WTC11 (cell line): Measurements from ENCODE around the gene SMIM10. TPM values are rescaled to one million over a fixed set of nuclear protein-coding genes. Genes with fewer than 3 reads are reported as not detected.

ENCODE experiments used
- ATAC-seq: fragments of 200-7000 bp; cut with Tn5 transposase; 2 replicates; pipeline ENCODE4 v1.10.0; 2021; ENCODE audit warnings: mild to moderate bottlenecking, moderate library complexity
- CTCF ChIA-PET: fragments of 300-600 bp; sonication (Branson Sonifier 250); formaldehyde crosslinking; loops from one replicate; lab custom pipeline; 2021; ENCODE audit warnings: antibody characterized with exemption; lab: Charles Lee
- POLR2A ChIA-PET: fragments of 350-600 bp; sonication (Branson Sonifier 250); formaldehyde crosslinking; loops from one replicate; lab custom pipeline; 2021; ENCODE audit warnings: antibody characterized with exemption; lab: Charles Lee
- DNase-seq: peaks from one replicate; pipeline ENCODE4 v3.0.0; 2021; ENCODE audit warnings: low spot score
- H3K27ac Mint-ChIP-seq: 2 replicates; pipeline ENCODE4 v1.8.0; 2021; ENCODE audit warnings: mixed read lengths
- H3K27me3 Mint-ChIP-seq: 2 replicates; pipeline ENCODE4 v1.8.0; 2021; ENCODE audit warnings: low read depth, mild to moderate bottlenecking, moderate library complexity, mixed read lengths
- H3K36me3 Mint-ChIP-seq: 2 replicates; pipeline ENCODE4 v1.8.0; 2021; ENCODE audit warnings: mixed read lengths
- H3K4me1 Mint-ChIP-seq: 2 replicates; pipeline ENCODE4 v1.8.0; 2022; ENCODE audit warnings: mixed read lengths
- H3K4me3 Mint-ChIP-seq: 2 replicates; pipeline ENCODE4 v1.8.0; 2021; ENCODE audit warnings: mild to moderate bottlenecking, moderate library complexity, mixed read lengths
- H3K9me3 Mint-ChIP-seq: 2 replicates; pipeline ENCODE4 v1.8.0; 2021; ENCODE audit warnings: mixed read lengths
- ELF4 ChIP-seq: sonication (generic); formaldehyde crosslinking; IDR thresholded peaks from 2 replicates; pipeline ENCODE4 v1.8.1; 2022; ENCODE audit warnings: low read depth, mild to moderate bottlenecking, moderate library complexity, missing genetic modification reagents
- ESRRA ChIP-seq: sonication (generic); formaldehyde crosslinking; IDR thresholded peaks from 2 replicates; pipeline ENCODE4 v1.8.1; 2022; ENCODE audit warnings: mild to moderate bottlenecking, missing genetic modification reagents, borderline replicate concordance
- ETV6 ChIP-seq: sonication (generic); formaldehyde crosslinking; IDR thresholded peaks from 2 replicates; pipeline ENCODE4 v1.8.1; 2022; ENCODE audit warnings: mild to moderate bottlenecking, missing genetic modification reagents
- FOXJ3 ChIP-seq: sonication (generic); formaldehyde crosslinking; IDR thresholded peaks from 2 replicates; pipeline ENCODE4 v1.9.0; 2021; ENCODE audit warnings: missing genetic modification reagents, mild to moderate bottlenecking, borderline replicate concordance
- FOXP1 ChIP-seq: sonication (generic); formaldehyde crosslinking; IDR thresholded peaks from 2 replicates; pipeline ENCODE4 v1.8.0; 2022; ENCODE audit warnings: missing genetic modification reagents, mild to moderate bottlenecking, moderate library complexity, borderline replicate concordance
- GABPB1 ChIP-seq: sonication (generic); formaldehyde crosslinking; IDR thresholded peaks from 2 replicates; pipeline ENCODE4 v1.8.1; 2023; ENCODE audit warnings: mild to moderate bottlenecking, missing genetic modification reagents
- JAZF1 ChIP-seq: fragments of 250-450 bp; sonication (Bioruptor Pico); IDR thresholded peaks from 2 replicates; pipeline ENCODE4 v1.9.0; 2021; ENCODE audit warnings: moderate library complexity, mild to moderate bottlenecking, inconsistent platforms
- NFE2L1 ChIP-seq: sonication (generic); formaldehyde crosslinking; IDR thresholded peaks from 2 replicates; pipeline ENCODE4 v1.8.1; 2023; ENCODE audit warnings: missing genetic modification reagents
- NFYB ChIP-seq: sonication (generic); formaldehyde crosslinking; conservative IDR thresholded peaks from 2 replicates; pipeline ENCODE4 v1.8.0; 2022; ENCODE audit warnings: low read depth, missing genetic modification reagents
- OVOL2 ChIP-seq: fragments of 250-450 bp; sonication (Bioruptor Pico); IDR thresholded peaks from 2 replicates; pipeline ENCODE4 v1.9.0; 2021; ENCODE audit warnings: mild to moderate bottlenecking, borderline replicate concordance
- SMAD4 ChIP-seq: sonication (generic); formaldehyde crosslinking; IDR thresholded peaks from 2 replicates; pipeline ENCODE4 v1.8.0; 2022; ENCODE audit warnings: mild to moderate bottlenecking, missing genetic modification reagents
- SP1 ChIP-seq: sonication (generic); formaldehyde crosslinking; conservative IDR thresholded peaks from 2 replicates; pipeline ENCODE4 v1.8.1; 2022; ENCODE audit warnings: missing genetic modification reagents
- ZNF423 ChIP-seq: fragments of 250-450 bp; sonication (Bioruptor Pico); IDR thresholded peaks from 2 replicates; pipeline ENCODE4 v2.1.2; 2022; ENCODE audit warnings: mild to moderate bottlenecking, moderate library complexity
- total RNA-seq: library from RNA; stranded (reverse); gene quantifications from 3 replicates; pipeline ENCODE4 v1.2.3, GENCODE V29; 2021
- TF ChIP-seq, protein P1 (sequence below): sonication (generic); formaldehyde crosslinking; IDR thresholded peaks from 2 replicates; pipeline ENCODE4 v1.8.1; 2023; ENCODE audit warnings: mild to moderate bottlenecking, missing genetic modification reagents, moderate library complexity
- TF ChIP-seq, protein P2 (sequence below): fragments of 250-450 bp; sonication (Bioruptor Pico); conservative IDR thresholded peaks from 2 replicates; pipeline ENCODE4 v1.9.0; 2021; ENCODE audit warnings: mild to moderate bottlenecking
- TF ChIP-seq, protein P3 (sequence below): sonication (generic); formaldehyde crosslinking; IDR thresholded peaks from 2 replicates; pipeline ENCODE4 v1.8.0; 2022; ENCODE audit warnings: mild to moderate bottlenecking, missing genetic modification reagents
- TF ChIP-seq, protein P4 (sequence below): sonication (generic); formaldehyde crosslinking; IDR thresholded peaks from 2 replicates; pipeline ENCODE4 v1.8.0; 2022; ENCODE audit warnings: mild to moderate bottlenecking, missing genetic modification reagents
- TF ChIP-seq, protein P5 (sequence below): sonication (generic); formaldehyde crosslinking; IDR thresholded peaks from 2 replicates; pipeline ENCODE4 v1.8.1; 2022; ENCODE audit warnings: mild to moderate bottlenecking, moderate library complexity, missing genetic modification reagents
- TF ChIP-seq, protein P6 (sequence below): sonication (generic); formaldehyde crosslinking; IDR thresholded peaks from 2 replicates; pipeline ENCODE4 v1.8.1; 2022; ENCODE audit warnings: missing genetic modification reagents, borderline replicate concordance
- TF ChIP-seq, protein P7 (sequence below): sonication (generic); formaldehyde crosslinking; IDR thresholded peaks from 2 replicates; pipeline ENCODE4 v1.8.1; 2023; ENCODE audit warnings: mild to moderate bottlenecking, missing genetic modification reagents, moderate library complexity
- TF ChIP-seq, protein P8 (sequence below): fragments of 250-450 bp; sonication (Bioruptor Pico); IDR thresholded peaks from 2 replicates; pipeline ENCODE4 v1.9.0; 2021; ENCODE audit warnings: mild to moderate bottlenecking

The SMIM10 gene
- total RNA-seq, 1 experiment from 2014 or later, result 1.3 TPM

DNA sequence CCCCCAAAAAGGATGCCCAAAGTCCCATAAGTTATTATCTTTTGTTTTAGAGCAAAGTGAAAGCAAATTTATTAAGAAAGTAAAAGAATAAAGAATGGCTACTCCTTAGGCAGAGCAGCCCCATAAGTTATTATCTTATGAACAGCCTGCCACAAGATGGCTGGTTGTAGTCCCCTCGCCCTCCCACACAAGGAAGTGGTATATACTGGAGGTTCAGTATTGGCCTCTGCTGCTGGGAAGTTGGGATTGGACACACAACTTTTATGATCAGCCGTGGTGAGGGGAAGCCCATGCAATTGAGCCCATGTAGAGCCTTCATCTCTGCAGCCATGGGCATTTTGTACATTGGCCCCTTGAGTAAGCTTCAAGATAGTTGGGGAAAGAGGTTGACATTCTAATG, 8.0 kb upstream of the SMIM10 start:
- no peaks in the 10 kb centered on the region for H3K36me3 Mint-ChIP-seq
- no peak overlapping the region for H3K27ac Mint-ChIP-seq
- H3K4me1 Mint-ChIP-seq, result no peaks in the 10 kb centered on the region
- CTCF ChIA-PET, result no interaction called here
- TF ChIP-seq, protein P1, sequence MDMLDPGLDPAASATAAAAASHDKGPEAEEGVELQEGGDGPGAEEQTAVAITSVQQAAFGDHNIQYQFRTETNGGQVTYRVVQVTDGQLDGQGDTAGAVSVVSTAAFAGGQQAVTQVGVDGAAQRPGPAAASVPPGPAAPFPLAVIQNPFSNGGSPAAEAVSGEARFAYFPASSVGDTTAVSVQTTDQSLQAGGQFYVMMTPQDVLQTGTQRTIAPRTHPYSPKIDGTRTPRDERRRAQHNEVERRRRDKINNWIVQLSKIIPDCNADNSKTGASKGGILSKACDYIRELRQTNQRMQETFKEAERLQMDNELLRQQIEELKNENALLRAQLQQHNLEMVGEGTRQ, result no peak
- TF ChIP-seq SP1 (no peak), ZNF423 (CRISPR knock-in tag) (no peak), FOXP1 (CRISPR knock-in tag) (no peak), NFYB (CRISPR knock-in tag) (no peak), ETV6 (CRISPR knock-in tag) (no peak), FOXJ3 (no peak), ESRRA (CRISPR knock-in tag) (no peak), SMAD4 (CRISPR knock-in tag) (no peak)
- TF ChIP-seq, protein P2, sequence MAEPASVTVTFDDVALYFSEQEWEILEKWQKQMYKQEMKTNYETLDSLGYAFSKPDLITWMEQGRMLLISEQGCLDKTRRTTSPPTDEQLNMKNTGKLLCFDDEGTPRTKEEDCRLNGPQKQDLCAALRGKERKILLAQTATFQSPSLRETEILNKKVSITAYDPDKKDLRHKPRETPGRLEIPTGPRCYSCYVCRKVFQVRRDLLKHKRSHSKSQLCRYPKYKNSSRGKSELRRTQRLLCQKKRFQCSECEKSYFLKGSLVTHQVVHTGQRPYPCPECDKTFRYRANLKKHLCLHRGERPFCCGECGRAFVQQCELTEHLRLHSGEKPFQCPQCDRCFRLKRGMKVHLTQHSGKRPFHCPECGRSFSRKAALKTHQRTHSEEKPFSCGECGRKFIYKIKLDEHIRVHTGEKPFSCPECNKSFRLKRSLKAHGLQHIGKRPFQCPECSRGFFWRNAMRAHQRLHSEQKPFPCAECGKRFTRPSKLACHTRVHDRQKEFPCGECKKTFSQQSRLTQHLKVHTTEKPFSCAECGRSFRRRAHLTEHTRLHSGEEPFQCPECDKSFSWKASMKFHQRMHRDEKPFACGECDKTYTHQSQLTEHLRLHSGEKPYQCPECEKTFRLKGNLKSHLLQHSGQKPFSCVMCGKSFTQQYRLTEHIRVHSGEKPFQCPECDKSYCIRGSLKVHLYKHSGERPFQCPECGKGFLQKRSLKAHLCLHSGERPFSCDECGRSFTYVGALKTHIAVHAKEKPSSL (CRISPR knock-in tag), result no peak
- TF ChIP-seq, protein P3, sequence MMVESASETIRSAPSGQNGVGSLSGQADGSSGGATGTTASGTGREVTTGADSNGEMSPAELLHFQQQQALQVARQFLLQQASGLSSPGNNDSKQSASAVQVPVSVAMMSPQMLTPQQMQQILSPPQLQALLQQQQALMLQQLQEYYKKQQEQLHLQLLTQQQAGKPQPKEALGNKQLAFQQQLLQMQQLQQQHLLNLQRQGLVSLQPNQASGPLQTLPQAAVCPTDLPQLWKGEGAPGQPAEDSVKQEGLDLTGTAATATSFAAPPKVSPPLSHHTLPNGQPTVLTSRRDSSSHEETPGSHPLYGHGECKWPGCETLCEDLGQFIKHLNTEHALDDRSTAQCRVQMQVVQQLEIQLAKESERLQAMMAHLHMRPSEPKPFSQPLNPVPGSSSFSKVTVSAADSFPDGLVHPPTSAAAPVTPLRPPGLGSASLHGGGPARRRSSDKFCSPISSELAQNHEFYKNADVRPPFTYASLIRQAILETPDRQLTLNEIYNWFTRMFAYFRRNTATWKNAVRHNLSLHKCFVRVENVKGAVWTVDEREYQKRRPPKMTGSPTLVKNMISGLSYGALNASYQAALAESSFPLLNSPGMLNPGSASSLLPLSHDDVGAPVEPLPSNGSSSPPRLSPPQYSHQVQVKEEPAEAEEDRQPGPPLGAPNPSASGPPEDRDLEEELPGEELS (CRISPR knock-in tag), result no peak
- TF ChIP-seq, all 79 proteins: peak for 0
- H3K9me3 Mint-ChIP-seq, result no peaks in the 10 kb centered on the region
- H3K4me3 Mint-ChIP-seq, result no peak overlapping the region
- ATAC-seq (no peak), DNase-seq (no peak)
- H3K27me3 Mint-ChIP-seq, result no peaks in the 10 kb centered on the region; the same call in 1 of the 2 replicates
- POLR2A ChIA-PET, result no interaction called here

DNA sequence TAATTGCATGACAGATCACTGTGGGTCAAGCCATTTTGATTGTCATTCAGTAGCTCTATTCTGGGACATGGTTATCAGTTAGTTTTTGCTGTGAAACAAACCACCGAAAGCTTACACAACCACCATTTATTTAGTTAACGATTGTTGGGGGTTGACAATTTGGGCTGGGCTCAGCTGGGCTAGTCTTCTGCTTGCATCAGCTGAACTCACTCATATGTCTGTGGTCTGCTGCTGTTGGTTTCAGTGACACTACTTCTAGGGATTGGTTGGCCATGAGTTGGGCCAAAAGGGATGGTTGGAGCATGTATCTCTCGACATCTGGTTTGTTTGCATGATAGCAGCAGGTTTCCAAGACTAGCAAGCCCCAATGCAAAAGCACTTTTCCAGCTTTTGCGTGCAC, 5.3 kb upstream of the SMIM10 start:
- Mint-ChIP-seq H3K4me3 (no peak overlapping the region), H3K9me3 (no peaks in the 10 kb centered on the region), H3K4me1 (peaks cover 6% of the 10 kb centered on the region), H3K27ac (no peak overlapping the region), H3K27me3 (no peaks in the 10 kb centered on the region; the same call in none of the 2 replicates), H3K36me3 (no peaks in the 10 kb centered on the region)
- ATAC-seq (no peak), DNase-seq (no peak)
- ChIA-PET POLR2A (interaction anchor here (0.5 kb wide), 1 partner anchor 64 kb away, joined by 3 read pairs; no protein-coding TSS in a partner anchor), CTCF (no interaction called here)
- TF ChIP-seq GABPB1 (CRISPR knock-in tag) (no peak), ELF4 (CRISPR knock-in tag) (no peak), OVOL2 (no peak), NFE2L1 (no peak), FOXP1 (CRISPR knock-in tag) (no peak), JAZF1 (CRISPR knock-in tag) (no peak)
- TF ChIP-seq, protein P4, sequence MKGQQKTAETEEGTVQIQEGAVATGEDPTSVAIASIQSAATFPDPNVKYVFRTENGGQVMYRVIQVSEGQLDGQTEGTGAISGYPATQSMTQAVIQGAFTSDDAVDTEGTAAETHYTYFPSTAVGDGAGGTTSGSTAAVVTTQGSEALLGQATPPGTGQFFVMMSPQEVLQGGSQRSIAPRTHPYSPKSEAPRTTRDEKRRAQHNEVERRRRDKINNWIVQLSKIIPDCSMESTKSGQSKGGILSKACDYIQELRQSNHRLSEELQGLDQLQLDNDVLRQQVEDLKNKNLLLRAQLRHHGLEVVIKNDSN (CRISPR knock-in tag), result no peak

DNA sequence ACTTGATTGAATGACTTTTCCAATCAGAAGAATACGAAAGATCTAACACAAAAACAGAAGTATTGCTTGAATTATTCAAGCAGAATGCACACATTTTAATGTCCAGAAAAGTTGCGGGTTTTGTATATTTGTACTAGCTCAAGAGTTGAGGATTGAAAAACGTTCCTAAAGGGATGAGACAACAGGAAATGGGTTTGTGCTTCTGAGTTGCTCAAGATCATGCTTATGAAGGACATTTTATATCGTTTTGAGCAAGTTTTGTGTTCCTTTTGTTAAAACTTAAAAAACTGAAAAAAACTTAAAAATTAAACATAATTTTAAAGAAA, 353 bp upstream of the SMIM10 start:
- H3K9me3 Mint-ChIP-seq, result no peaks in the 10 kb centered on the region
- TF ChIP-seq ZNF423 (CRISPR knock-in tag), result no peak
- TF ChIP-seq, protein P5, sequence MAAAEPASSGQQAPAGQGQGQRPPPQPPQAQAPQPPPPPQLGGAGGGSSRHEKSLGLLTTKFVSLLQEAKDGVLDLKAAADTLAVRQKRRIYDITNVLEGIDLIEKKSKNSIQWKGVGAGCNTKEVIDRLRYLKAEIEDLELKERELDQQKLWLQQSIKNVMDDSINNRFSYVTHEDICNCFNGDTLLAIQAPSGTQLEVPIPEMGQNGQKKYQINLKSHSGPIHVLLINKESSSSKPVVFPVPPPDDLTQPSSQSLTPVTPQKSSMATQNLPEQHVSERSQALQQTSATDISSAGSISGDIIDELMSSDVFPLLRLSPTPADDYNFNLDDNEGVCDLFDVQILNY (CRISPR knock-in tag), result no peak
- no peak for TF ChIP-seq SP1
- TF ChIP-seq, protein P6, sequence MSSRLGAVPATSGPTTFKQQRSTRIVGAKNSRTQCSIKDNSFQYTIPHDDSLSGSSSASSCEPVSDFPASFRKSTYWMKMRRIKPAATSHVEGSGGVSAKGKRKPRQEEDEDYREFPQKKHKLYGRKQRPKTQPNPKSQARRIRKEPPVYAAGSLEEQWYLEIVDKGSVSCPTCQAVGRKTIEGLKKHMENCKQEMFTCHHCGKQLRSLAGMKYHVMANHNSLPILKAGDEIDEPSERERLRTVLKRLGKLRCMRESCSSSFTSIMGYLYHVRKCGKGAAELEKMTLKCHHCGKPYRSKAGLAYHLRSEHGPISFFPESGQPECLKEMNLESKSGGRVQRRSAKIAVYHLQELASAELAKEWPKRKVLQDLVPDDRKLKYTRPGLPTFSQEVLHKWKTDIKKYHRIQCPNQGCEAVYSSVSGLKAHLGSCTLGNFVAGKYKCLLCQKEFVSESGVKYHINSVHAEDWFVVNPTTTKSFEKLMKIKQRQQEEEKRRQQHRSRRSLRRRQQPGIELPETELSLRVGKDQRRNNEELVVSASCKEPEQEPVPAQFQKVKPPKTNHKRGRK (CRISPR knock-in tag), result no peak
- TF ChIP-seq, protein P7, sequence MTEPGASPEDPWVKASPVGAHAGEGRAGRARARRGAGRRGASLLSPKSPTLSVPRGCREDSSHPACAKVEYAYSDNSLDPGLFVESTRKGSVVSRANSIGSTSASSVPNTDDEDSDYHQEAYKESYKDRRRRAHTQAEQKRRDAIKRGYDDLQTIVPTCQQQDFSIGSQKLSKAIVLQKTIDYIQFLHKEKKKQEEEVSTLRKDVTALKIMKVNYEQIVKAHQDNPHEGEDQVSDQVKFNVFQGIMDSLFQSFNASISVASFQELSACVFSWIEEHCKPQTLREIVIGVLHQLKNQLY (CRISPR knock-in tag), result no peak
- no peak for TF ChIP-seq ELF4 (CRISPR knock-in tag)
- TF ChIP-seq, protein P8, sequence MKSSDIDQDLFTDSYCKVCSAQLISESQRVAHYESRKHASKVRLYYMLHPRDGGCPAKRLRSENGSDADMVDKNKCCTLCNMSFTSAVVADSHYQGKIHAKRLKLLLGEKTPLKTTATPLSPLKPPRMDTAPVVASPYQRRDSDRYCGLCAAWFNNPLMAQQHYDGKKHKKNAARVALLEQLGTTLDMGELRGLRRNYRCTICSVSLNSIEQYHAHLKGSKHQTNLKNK (CRISPR knock-in tag), result no peak

More for the DNA sequence above, 353 bp upstream of the SMIM10 start:
- H3K4me3 Mint-ChIP-seq, result peak overlapping the region; percentile 43
- ChIA-PET CTCF (interaction anchor here (0.8 to 1.2 kb wide), 2 partner anchors 121 to 196 kb away, joined by 3 read pairs; no protein-coding TSS in a partner anchor), POLR2A (no interaction called here)
- H3K27me3 Mint-ChIP-seq, result peaks cover 15% of the 10 kb centered on the region
- H3K27ac Mint-ChIP-seq, result no peak overlapping the region
- peaks cover 17% of the 10 kb centered on the region for H3K4me1 Mint-ChIP-seq
- ATAC-seq (no peak), DNase-seq (no peak)
- no peaks in the 10 kb centered on the region for H3K36me3 Mint-ChIP-seq
